ENCODE data around the gene USP3.

GRCh38 chr15:63554337-63554927 lies 50.0 kb downstream of the USP3 start:
- TF ChIP-seq CTCF (conservative IDR thresholded peaks at IDR 0.05 in 1 of 2, IDR thresholded peaks at IDR 0.05 in 1 of 2; ENCODE audit: low read depth in 1 of 2, low read length in 2 of 2) (no peak), EZH2 (IDR thresholded peaks at IDR 0.05; ENCODE audit: low read length, missing control alignments) (no peak)
